ENCODE data around the gene SAG. TPM values are rescaled to one million over a fixed set of nuclear protein-coding genes. Genes with fewer than 3 reads are reported as not detected.

The SAG gene
- total and polyA plus RNA-seq, 4 donors = not detected

- no peak for DNase-seq (ENCODE audit: low spot score)
- no peak overlapping the region for H3K9ac ChIP-seq (ENCODE audit: low read depth in 1 of 2, low read length in 2 of 2)
- H3K36me3 ChIP-seq (ENCODE audit: control insufficient read depth in 4 of 4, insufficient read depth in 3 of 4, low read depth in 1 of 4, low read length in 3 of 4) = peaks cover 0 to under 1% (median 0%) of the 10 kb centered on the region in 4 donors
- no peak for TF ChIP-seq CTCF (IDR thresholded peaks at IDR 0.05; ENCODE audit: low read depth, low read length, missing input control)
- TF ChIP-seq RXRA (IDR thresholded peaks at IDR 0.05) = no peak
- H3K4me3 ChIP-seq (ENCODE audit: low read depth in 1 of 3, low read length in 3 of 3) = no peak overlapping the region
- H3K27me3 ChIP-seq (ENCODE audit: control insufficient read depth in 4 of 4, insufficient read depth in 4 of 4, low read length in 3 of 4) = no peaks in the 10 kb centered on the region
- 88% methylated on average over 2 of the region's 2 CpGs for WGBS
- H3K9me3 ChIP-seq (ENCODE audit: control insufficient read depth in 4 of 4, low read length in 3 of 4) = no peaks in the 10 kb centered on the region
- H3K27ac ChIP-seq (ENCODE audit: low read depth in 1 of 2, low read length in 2 of 2) = no peak overlapping the region
- H3K4me1 ChIP-seq (ENCODE audit: control insufficient read depth in 4 of 4, insufficient read depth in 4 of 4, low read length in 3 of 4) = peaks cover 0 to 7% (median 0%) of the 10 kb centered on the region in 4 donors
Observed at GRCh38 chr2:233301248-233301647, 6.4 kb upstream of the SAG start.

GRCh38 chr2:233301811-233302210 lies 5.8 kb upstream of the SAG start:
- no peak for DNase-seq (ENCODE audit: low spot score)
- WGBS = 67% methylated on average over 6 of the region's 6 CpGs
- peaks cover 0 to 7% (median 0%) of the 10 kb centered on the region in 4 donors for H3K4me1 ChIP-seq (ENCODE audit: control insufficient read depth in 4 of 4, insufficient read depth in 4 of 4, low read length in 3 of 4)
- H3K9me3 ChIP-seq (ENCODE audit: control insufficient read depth in 4 of 4, low read length in 3 of 4) = no peaks in the 10 kb centered on the region
- no peaks in the 10 kb centered on the region for H3K27me3 ChIP-seq (ENCODE audit: control insufficient read depth in 4 of 4, insufficient read depth in 4 of 4, low read length in 3 of 4)
- no peak for TF ChIP-seq JUND (IDR thresholded peaks at IDR 0.05)
- TF ChIP-seq ATF3 (IDR thresholded peaks at IDR 0.05) = no peak
- no peak for TF ChIP-seq HNF4G (IDR thresholded peaks at IDR 0.05)
- no peak for TF ChIP-seq SP1 (IDR thresholded peaks at IDR 0.05)
- no peak for TF ChIP-seq ZBTB33 (IDR thresholded peaks at IDR 0.05)
- no peak for TF ChIP-seq YY1 (IDR thresholded peaks at IDR 0.05)
- H3K36me3 ChIP-seq (ENCODE audit: control insufficient read depth in 4 of 4, insufficient read depth in 3 of 4, low read depth in 1 of 4, low read length in 3 of 4) = no peaks in the 10 kb centered on the region
- H3K9ac ChIP-seq (ENCODE audit: low read depth in 1 of 2, low read length in 2 of 2) = no peak overlapping the region
- no peak overlapping the region for H3K27ac ChIP-seq (ENCODE audit: low read depth in 1 of 2, low read length in 2 of 2)
- H3K4me3 ChIP-seq (ENCODE audit: low read depth in 1 of 3, low read length in 3 of 3) = no peak overlapping the region

GRCh38 chr2:233303252-233303651 lies 4.4 kb upstream of the SAG start:
- no peak overlapping the region for H3K9ac ChIP-seq (ENCODE audit: low read depth in 1 of 2, low read length in 2 of 2)
- H3K4me1 ChIP-seq (ENCODE audit: control insufficient read depth in 4 of 4, insufficient read depth in 4 of 4, low read length in 3 of 4) = no peaks in the 10 kb centered on the region
- DNase-seq (ENCODE audit: low spot score) = no peak
- no peak overlapping the region for H3K4me3 ChIP-seq (ENCODE audit: low read depth in 1 of 3, low read length in 3 of 3)
- 96% methylated on average over 3 of the region's 3 CpGs for WGBS
- no peaks in the 10 kb centered on the region for H3K36me3 ChIP-seq (ENCODE audit: control insufficient read depth in 4 of 4, insufficient read depth in 3 of 4, low read depth in 1 of 4, low read length in 3 of 4)
- no peaks in the 10 kb centered on the region for H3K9me3 ChIP-seq (ENCODE audit: control insufficient read depth in 4 of 4, low read length in 3 of 4)
- H3K27ac ChIP-seq (ENCODE audit: low read depth in 1 of 2, low read length in 2 of 2) = no peak overlapping the region
- no peak for TF ChIP-seq FOXA1 (IDR thresholded peaks at IDR 0.05)
- TF ChIP-seq ZBTB33 (IDR thresholded peaks at IDR 0.05) = no peak
- no peak for TF ChIP-seq GABPA (IDR thresholded peaks at IDR 0.05 in 1 of 2, conservative IDR thresholded peaks at IDR 0.05 in 1 of 2)
- no peak for TF ChIP-seq EGR1 (IDR thresholded peaks at IDR 0.05; ENCODE audit: low read depth in 2 of 2)
- no peak for TF ChIP-seq FOXA2 (IDR thresholded peaks at IDR 0.05)
- no peak for TF ChIP-seq RXRA (IDR thresholded peaks at IDR 0.05)
- no peak for TF ChIP-seq MAX (IDR thresholded peaks at IDR 0.05)
- TF ChIP-seq NR2F2 (IDR thresholded peaks at IDR 0.05) = no peak
- no peak for TF ChIP-seq JUND (IDR thresholded peaks at IDR 0.05)
- no peaks in the 10 kb centered on the region for H3K27me3 ChIP-seq (ENCODE audit: control insufficient read depth in 4 of 4, insufficient read depth in 4 of 4, low read length in 3 of 4)

All from liver (tissue), 9 donors.